ENCODE results near the gene SLC22A7. TPM values are rescaled to one million over a fixed set of nuclear protein-coding genes. Genes with fewer than 3 reads are reported as not detected.

SLC22A7 gene
- total and polyA plus RNA-seq, 2 of the 8 experiments (the other 6 are each of a cell fraction or from before 2014, with no cell fraction given), result not detected

DNA sequence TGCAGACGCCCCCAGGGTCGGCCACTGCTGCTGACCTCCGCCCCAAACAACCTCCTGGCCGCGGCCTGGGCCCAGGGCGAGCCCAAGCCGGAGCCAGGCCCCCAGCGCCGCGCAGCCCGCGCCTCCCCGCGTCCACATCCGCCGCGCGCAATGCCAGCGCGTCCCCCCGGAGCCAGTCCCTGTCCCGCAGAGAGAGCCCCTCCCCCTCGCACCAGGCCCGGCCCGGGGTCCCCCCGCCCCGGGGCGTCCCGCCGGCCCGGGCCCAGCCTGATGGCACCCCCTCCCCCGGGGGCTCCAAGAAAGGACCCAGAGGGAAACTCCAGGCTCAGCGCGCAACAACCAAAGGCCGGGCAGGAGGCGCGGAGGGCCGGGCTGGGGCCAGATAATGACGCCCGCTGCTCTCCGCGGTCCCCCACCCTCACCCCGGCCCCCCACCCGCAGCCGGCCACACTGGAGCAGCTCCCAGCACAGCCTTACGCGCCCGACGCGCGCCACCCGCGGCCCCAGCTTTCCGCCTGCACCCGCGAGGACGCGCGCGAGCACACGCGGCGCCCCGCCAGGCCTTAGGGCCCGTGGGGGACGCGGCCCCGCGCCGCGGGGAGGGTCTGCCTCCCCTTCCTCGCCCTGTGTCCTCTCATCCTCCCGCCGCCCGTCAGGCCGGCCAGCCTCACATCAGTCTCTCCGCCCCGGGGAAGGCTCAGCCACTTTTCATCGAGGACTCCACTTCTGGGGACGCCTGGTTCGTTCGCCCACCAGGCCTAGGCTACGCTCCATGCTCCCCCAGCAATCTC, 12.9 kb upstream of the SLC22A7 start:
- Histone ChIP-seq H2BK15ac (ENCODE audit: low read length) (no peak overlapping the region), H2BK120ac (replicated peaks; ENCODE audit: low read depth, low read length) (no peak overlapping the region), H4K8ac (ENCODE audit: extremely low read depth, insufficient read depth, low read length) (peak overlapping the region; percentile 86), H3K4me1 (replicated peaks in 1 of 4; ENCODE audit: control insufficient read depth in 3 of 4, insufficient read depth in 4 of 4, low read length in 3 of 4) (peaks cover 0 to 14% (median 9%) of the 10 kb centered on the region in 4 experiments; a peak in 5 of 7 replicates), H4K20me1 (replicated peaks in 1 of 2; ENCODE audit: control insufficient read depth in 1 of 2, insufficient read depth in 2 of 2, low read length in 2 of 2) (no peaks in the 10 kb centered on the region), H2AK5ac (ENCODE audit: low read depth, low read length) (no peak overlapping the region), H2BK12ac (ENCODE audit: low read depth, low read length) (peak overlapping the region; percentile 75; the same call in 1 of the 2 replicates), H3K79me2 (ENCODE audit: control insufficient read depth in 1 of 2, insufficient read depth in 2 of 2, low read length in 2 of 2) (no peaks in the 10 kb centered on the region), H3K23me2 (ENCODE audit: low read depth, low read length) (no peaks in the 10 kb centered on the region; the same call in 1 of the 2 replicates), H3K27me3 (replicated peaks in 1 of 4; ENCODE audit: control insufficient read depth in 3 of 4, extremely low read depth in 1 of 4, insufficient read depth in 3 of 4, low read length in 3 of 4) (peaks cover 0 to 28% (median 19%) of the 10 kb centered on the region in 4 experiments; a peak in 5 of 7 replicates), H3K4me2 (ENCODE audit: insufficient read depth in 1 of 2, low read depth in 2 of 2, low read length in 2 of 2) (peak overlapping the region; percentile 44 to 72; a peak in 3 of 4 replicates), H2BK20ac (ENCODE audit: low read length) (no peak overlapping the region), H2AFZ (ENCODE audit: low read length) (peak overlapping the region; percentile 76; the same call in 1 of the 2 replicates), H3K9me3 (ENCODE audit: insufficient read depth in 2 of 2, low read depth in 1 of 2, low read length in 1 of 2) (no peaks in the 10 kb centered on the region), H3K4ac (replicated peaks; ENCODE audit: insufficient read length, low read depth, low read length) (no peak overlapping the region), H3K79me1 (ENCODE audit: low read depth, low read length) (no peaks in the 10 kb centered on the region), H3K23ac (ENCODE audit: insufficient read length) (no peak overlapping the region), H2BK5ac (ENCODE audit: low read depth, low read length) (no peak overlapping the region; the same call in 1 of the 2 replicates), H3K18ac (ENCODE audit: extremely low read depth, low read length) (no peak overlapping the region), H3K9ac (replicated peaks in 1 of 4; ENCODE audit: extremely low read depth in 1 of 4, low read depth in 3 of 4, low read length in 3 of 4) (no peak overlapping the region; a peak in 1 of 7 replicates), H4K91ac (replicated peaks; ENCODE audit: insufficient read length, low read length) (no peak overlapping the region), H3K14ac (ENCODE audit: insufficient read length) (no peak overlapping the region), H3K36me3 (ENCODE audit: control insufficient read depth in 2 of 4, insufficient read depth in 4 of 4, low read length in 3 of 4) (no peaks in the 10 kb centered on the region), H4K5ac (ENCODE audit: insufficient read length, low read depth, low read length) (no peak overlapping the region), H3K4me3 (ENCODE audit: extremely low read depth in 1 of 4, insufficient read depth in 2 of 4, low read depth in 3 of 4, low read length in 4 of 4) (peak overlapping the region; percentile 14 to 65 (median 20); a peak in 7 of 8 replicates), H3K56ac (replicated peaks; ENCODE audit: insufficient read length, low read depth, low read length) (no peak overlapping the region), H3K27ac (ENCODE audit: low read depth, low read length) (no peak overlapping the region)
- CTCF ChIA-PET (ENCODE audit: partially characterized antibody), result interaction anchor here (1.1 kb wide), 1 partner anchor 15 kb away, joined by 3 read pairs; no protein-coding TSS in a partner anchor
- 19% methylated on average over 42 of the region's 83 CpGs; no CpG with 5 or more reads in 1 of the 2 experiments for WGBS, 2 experiments (ENCODE audit: extremely low coverage in 1 of 2, insufficient coverage in 1 of 2, insufficient read length in 1 of 2, insufficient replicate concordance in 2 of 2, low coverage in 1 of 2, low lambda C conversion rate in 2 of 2, missing lambda C conversion rate in 1 of 2)
- FAIRE-seq (no peak), DNase-seq (ENCODE audit: low read depth in 1 of 2, low spot score in 2 of 2) (no peak)
- POLR2A ChIA-PET (ENCODE audit: partially characterized antibody), result interaction anchor here (0.7 to 2.6 kb wide), 2 partner anchors 11 to 17 kb away, joined by 3 to 5 read pairs; no protein-coding TSS in a partner anchor
- TF ChIP-seq BCL11A (IDR thresholded peaks at IDR 0.05; ENCODE audit: low read depth in 2 of 2, low read length in 2 of 2) (no peak), KDM4A (IDR thresholded peaks at IDR 0.05; ENCODE audit: low read depth, low read length, severe bottlenecking) (peak; percentile 59), SUZ12 (IDR thresholded peaks at IDR 0.05; ENCODE audit: low read length) (peak; percentile 61), RXRA (IDR thresholded peaks at IDR 0.05; ENCODE audit: insufficient read depth, low read depth, low read length) (no peak), EZH2 (IDR thresholded peaks at IDR 0.05; ENCODE audit: low read depth, low read length, severe bottlenecking) (peak; percentile 55), FOSL1 (IDR thresholded peaks at IDR 0.05; ENCODE audit: insufficient read depth, low read depth, low read length) (no peak), HDAC2 (IDR thresholded peaks at IDR 0.05; ENCODE audit: borderline replicate concordance in 1 of 2, low read depth in 2 of 2, low read length in 2 of 2) (no peak), TAF7 (optimal IDR thresholded peaks at IDR 0.05; ENCODE audit: borderline replicate concordance, low read depth, low read length) (no peak), GABPA (IDR thresholded peaks at IDR 0.05; ENCODE audit: borderline replicate concordance, insufficient read depth, low read length) (peak; percentile 51; the same call in 1 of the 2 replicates), SRF (IDR thresholded peaks at IDR 0.05; ENCODE audit: low read depth, low read length) (no peak), CEBPB (IDR thresholded peaks at IDR 0.05; ENCODE audit: low read depth, low read length) (no peak)
